PFSK-1 (cell line): ENCODE data around the gene IFNGR2.

Experiments
- FOXP2 ChIP-seq: optimal IDR thresholded peaks from 2 replicates; pipeline ENCODE3; 2011; ENCODE audit warnings: borderline replicate concordance, control low read depth, inconsistent platforms; ENCODE audit not compliant: insufficient read depth; ENCODE audit errors: extremely low read length, extremely low read depth
- POLR2AphosphoS5 ChIP-seq: IDR thresholded peaks from 2 replicates; pipeline ENCODE4 v1.6.1; 2012; ENCODE audit warnings: low read depth, mild to moderate bottlenecking, control low read depth, low read length, moderate library complexity
- REST ChIP-seq, 2 experiments: IDR thresholded peaks; 2 replicates each; pipeline versions ENCODE4 v1.6.1 to v1.8.0; 2011 to 2012; ENCODE audit warnings: low read depth in 2 of 2, low read length in 2 of 2, control low read depth in 1 of 2, inconsistent platforms in 1 of 2, mild to moderate bottlenecking in 1 of 2, moderate library complexity in 1 of 2; ENCODE audit not compliant: insufficient read depth in 1 of 2
- SIN3A ChIP-seq: IDR thresholded peaks from 2 replicates; pipeline ENCODE4 v1.6.1; 2012; ENCODE audit warnings: mild to moderate bottlenecking, low read length, moderate library complexity, borderline replicate concordance; ENCODE audit not compliant: insufficient read depth
- TAF1 ChIP-seq: IDR thresholded peaks from 2 replicates; pipeline ENCODE4 v1.6.1; 2012; ENCODE audit warnings: low read length, control low read depth, borderline replicate concordance; ENCODE audit not compliant: insufficient read depth

IFNGR2 gene

DNA sequence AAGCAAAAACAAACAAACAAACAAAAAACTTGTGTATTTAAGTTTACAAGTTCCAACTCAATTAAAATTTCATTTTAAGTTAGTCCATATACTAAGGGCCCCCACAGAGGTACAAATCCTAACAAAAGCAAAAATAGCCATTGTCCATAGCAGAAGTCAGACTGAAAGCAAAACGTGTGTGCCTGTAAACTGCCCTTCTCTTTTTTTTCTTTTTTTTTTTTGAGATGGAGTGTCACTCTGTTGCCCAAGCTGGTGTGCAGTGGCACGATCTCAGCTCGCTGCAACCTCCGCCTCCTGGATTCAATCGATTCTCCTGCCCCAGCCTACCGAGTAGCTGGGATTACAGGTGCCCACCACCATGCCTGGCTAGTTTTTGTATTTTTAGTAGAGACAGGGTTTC, 11.6 kb upstream of the IFNGR2 start:
- no peak for TF ChIP-seq POLR2AphosphoS5
- TF ChIP-seq SIN3A, result no peak
- no peak for TF ChIP-seq FOXP2
- no peak for TF ChIP-seq TAF1
- no peak for TF ChIP-seq REST (IDR thresholded peaks at IDR 0.05; ENCODE audit: insufficient read depth in 1 of 2, low read depth in 2 of 2, low read length in 2 of 2)

DNA sequence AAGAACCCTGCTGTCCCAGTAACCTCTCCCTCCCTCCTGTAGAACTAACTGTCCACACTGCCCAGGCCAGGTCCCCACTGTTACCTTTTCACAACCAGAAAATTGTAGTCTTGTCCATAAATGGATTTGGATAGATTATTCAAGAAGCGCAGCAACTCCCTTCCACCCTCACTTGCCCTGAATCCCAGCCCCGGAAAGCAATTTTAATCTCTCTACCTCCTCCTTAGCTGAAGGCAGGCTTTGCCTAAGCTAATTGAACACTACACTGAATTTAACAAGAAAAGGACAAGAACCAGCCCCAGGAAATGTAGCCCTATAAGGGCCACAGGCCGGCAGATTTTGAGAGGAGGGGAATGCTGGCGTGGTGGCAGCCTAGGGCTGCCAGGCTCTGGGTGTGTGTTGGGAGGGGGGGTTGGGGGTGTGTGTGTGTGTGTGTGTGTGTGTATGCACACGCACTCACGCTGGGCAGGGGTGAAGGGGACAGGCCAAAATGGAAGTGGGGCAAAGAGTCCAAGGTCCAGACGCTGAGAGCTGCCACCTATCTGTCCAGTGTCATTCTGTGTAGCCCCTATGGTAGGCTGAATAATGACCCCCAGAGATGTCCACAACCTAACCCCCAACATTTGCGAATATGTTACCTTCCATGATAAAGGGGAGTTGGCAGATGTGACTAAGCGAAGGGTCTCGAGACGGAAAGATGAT, 10.8 kb upstream of the IFNGR2 start:
- TF ChIP-seq TAF1 (no peak), POLR2AphosphoS5 (no peak), FOXP2 (no peak), SIN3A (no peak)

DNA sequence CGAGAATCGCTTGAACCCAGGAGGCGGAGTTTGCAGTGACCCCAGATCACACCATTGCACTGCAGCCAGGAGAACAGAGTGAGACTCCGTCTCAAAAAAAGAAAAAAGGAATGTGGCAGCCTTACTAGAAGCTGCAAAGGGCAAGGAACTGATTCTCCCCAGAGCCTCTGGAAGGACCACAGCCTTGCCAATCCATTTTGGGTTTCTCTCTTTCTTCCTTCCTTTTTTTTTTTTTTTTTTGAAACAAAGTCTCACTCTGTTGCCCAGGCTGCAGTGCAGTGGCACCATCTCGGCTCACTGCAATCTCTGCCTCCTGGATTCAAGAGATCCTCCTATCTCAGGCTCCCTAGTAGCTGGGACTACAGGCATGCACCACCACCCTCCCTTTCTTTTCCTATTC, 9.9 kb upstream of the IFNGR2 start:
- no peak for TF ChIP-seq POLR2AphosphoS5
- no peak for TF ChIP-seq FOXP2
- TF ChIP-seq SIN3A, result no peak
- no peak for TF ChIP-seq TAF1
- no peak for TF ChIP-seq REST (IDR thresholded peaks at IDR 0.05; ENCODE audit: insufficient read depth in 1 of 2, low read depth in 2 of 2, low read length in 2 of 2)

DNA sequence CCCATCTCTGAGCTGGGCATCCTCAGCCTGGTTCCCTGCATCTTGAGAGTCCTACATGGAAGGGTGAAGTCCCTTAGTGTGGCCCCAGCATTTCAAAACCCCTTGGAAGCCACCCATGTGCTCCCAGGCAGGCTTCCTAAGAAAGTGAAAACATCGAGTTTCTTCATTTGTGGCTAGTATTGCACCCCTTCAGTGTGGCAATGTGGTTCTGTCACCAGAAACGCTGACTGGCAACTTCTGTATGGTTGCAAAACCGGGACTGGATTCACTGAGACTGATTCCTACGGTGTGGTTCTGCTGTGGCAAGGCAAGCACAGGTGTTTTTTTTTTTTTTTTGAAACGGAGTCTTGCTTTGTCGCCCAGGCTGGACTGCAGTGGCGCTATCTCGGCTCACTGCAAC, 9.0 kb upstream of the IFNGR2 start:
- no peak for TF ChIP-seq POLR2AphosphoS5
- TF ChIP-seq TAF1, result no peak
- TF ChIP-seq FOXP2, result no peak
- TF ChIP-seq SIN3A, result no peak
- no peak for TF ChIP-seq REST (IDR thresholded peaks at IDR 0.05; ENCODE audit: insufficient read depth in 1 of 2, low read depth in 2 of 2, low read length in 2 of 2)

DNA sequence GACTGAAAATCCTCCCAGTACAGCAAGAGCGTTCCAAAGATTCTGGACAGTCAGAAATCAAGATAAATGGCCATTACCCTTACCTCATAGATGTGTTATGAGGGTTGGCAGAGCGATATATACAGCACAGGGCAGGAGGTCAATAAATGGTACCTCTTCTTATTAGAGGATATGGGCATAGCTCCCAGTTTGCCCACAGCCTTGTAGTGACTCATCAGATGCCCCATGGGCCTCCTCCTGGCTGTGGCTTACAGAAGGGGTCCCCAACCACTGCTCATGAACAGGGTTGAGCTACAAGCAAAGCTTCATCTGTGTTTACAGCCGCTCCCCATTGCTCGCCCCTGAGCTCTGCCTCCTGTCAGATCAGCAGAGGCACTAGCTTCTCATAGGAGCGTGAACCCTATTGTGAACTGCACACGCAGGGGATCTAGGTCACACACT, 7.3 kb upstream of the IFNGR2 start:
- TF ChIP-seq POLR2AphosphoS5, result no peak
- TF ChIP-seq SIN3A, result no peak
- no peak for TF ChIP-seq TAF1
- TF ChIP-seq REST (IDR thresholded peaks at IDR 0.05; ENCODE audit: insufficient read depth in 1 of 2, low read depth in 2 of 2, low read length in 2 of 2), result no peak
- no peak for TF ChIP-seq FOXP2
